ENCODE data around the gene CRNKL1. TPM values are rescaled to one million over a fixed set of nuclear protein-coding genes. Genes with fewer than 3 reads are reported as not detected.

CRNKL1 gene
- polyA plus RNA-seq, 1 of the 3 experiments (the other 2 are of a cell fraction) = 7.6 TPM

DNA sequence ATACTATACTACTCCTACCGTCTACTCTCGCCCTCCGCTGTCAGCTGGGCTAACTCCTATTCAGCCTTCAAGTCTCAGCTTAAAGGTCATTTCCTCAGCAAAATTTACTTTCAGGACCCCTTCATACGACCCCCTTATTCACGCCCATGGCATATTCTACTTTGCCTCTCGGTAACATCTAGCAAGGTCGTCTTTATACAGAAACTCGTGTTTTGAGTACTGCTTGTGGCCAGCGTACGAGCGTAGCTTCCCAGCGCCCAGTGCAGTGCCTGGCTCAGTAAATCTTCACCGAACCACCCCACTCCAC, 546 bp downstream of the CRNKL1 start:
- no peaks in the 10 kb centered on the region for H3K9me2 ChIP-seq
- peaks cover 3% of the 10 kb centered on the region in 2 experiments; a peak in 1 of 4 replicates for H3K4me1 ChIP-seq (ENCODE audit: control insufficient read depth in 1 of 2, insufficient read depth in 2 of 2, low read depth in 1 of 2, low read length in 1 of 2)
- no peak for TF ChIP-seq GATA2 (CRISPR knock-in tag; IDR thresholded peaks at IDR 0.05)
- no peak for TF ChIP-seq ELF1 (IDR thresholded peaks at IDR 0.05)
- WGBS (ENCODE audit: low lambda C conversion rate) = under 1% methylated on average over 13 of the region's 13 CpGs
- peak overlapping the region; percentile 90 to 100 for H3K4me3 ChIP-seq (ENCODE audit: low read depth in 2 of 2, low read length in 1 of 2)
- H4K20me1 ChIP-seq (ENCODE audit: insufficient read depth) = no peaks in the 10 kb centered on the region
- H2AFZ ChIP-seq (ENCODE audit: low read depth) = 0 out of 2 replicates have a peak overlapping the region, but pooled peaks have one; percentile 98
- peak overlapping the region; percentile 94 for H3K9ac ChIP-seq
- H3F3A ChIP-seq (replicated peaks; ENCODE audit: insufficient read depth) = peaks cover 6% of the 10 kb centered on the region
- H3K36me3 ChIP-seq (replicated peaks in 1 of 2; ENCODE audit: control insufficient read depth in 1 of 2, insufficient read depth in 2 of 2, low read length in 1 of 2) = peaks cover 40 to 42% of the 10 kb centered on the region in 2 experiments
- H3K4me2 ChIP-seq = peak overlapping the region; percentile 91
- peak overlapping the region; percentile 84 to 88 for H3K27ac ChIP-seq (ENCODE audit: low read depth in 2 of 2, low read length in 1 of 2)
- ChIA-PET POLR2A (interaction anchor here (1.6 to 2.0 kb wide), 2 partner anchors 12 to 34 kb away, joined by 10 to 11 read pairs; partner anchors contain the start of gene NAA20), CTCF (interaction anchor here (0.8 to 2.5 kb wide), 6 partner anchors 9 to 186 kb away, joined by 3 to 12 read pairs (median 4); partner anchors contain the start of gene NAA20)
- H3K9me3 ChIP-seq = no peaks in the 10 kb centered on the region
- H3K27me3 ChIP-seq (ENCODE audit: insufficient read depth) = no peaks in the 10 kb centered on the region
- peaks cover 25% of the 10 kb centered on the region for H3K79me2 ChIP-seq (ENCODE audit: insufficient read depth)
- no peak for DNase-seq

DNA sequence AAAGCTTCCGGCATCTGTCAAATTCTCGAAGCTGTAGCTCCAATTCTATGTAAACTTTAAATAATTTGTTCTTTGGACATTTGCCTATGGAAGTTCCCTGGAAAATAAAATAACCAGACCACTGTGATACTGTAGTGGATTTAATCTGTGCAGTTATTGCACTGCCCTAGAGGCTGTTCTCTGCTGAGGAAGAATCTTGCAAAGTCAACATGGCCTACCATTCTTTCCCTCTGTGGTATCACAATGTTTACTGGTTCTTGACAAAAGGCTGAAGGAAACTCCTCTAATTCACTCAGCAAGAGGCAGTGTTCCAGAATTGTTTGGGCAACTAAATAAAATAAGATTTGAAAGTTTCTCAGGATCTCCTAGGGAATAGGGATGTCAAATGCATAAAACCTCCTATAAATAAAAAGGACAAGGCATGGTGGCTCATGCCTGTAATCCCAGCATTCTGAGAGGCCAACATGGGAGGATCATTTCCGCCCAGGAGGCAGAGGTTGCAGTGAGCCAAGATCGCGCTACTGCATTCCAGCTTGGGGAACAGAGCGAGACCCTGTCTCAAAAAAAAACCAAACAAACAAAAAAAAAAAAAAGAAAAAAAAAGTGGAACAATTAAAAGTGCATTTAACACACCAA, 12.4 kb downstream of the CRNKL1 start:
- H3K9me2 ChIP-seq = no peaks in the 10 kb centered on the region
- WGBS (ENCODE audit: low lambda C conversion rate) = 98% methylated on average over 6 of the region's 6 CpGs
- CTCF ChIA-PET = interaction anchor here (0.6 to 0.7 kb wide), 2 partner anchors 85 to 348 kb away, joined by 3 read pairs; no protein-coding TSS in a partner anchor
- POLR2A ChIA-PET = interaction anchor here (3.2 kb wide), 1 partner anchor 12 kb away, joined by 10 read pairs; the partner anchor contains the start of genes CFAP61 and CRNKL1
- H3K9ac ChIP-seq = no peak overlapping the region
- no peak overlapping the region for H3K4me3 ChIP-seq (ENCODE audit: low read depth in 2 of 2, low read length in 1 of 2)
- no peaks in the 10 kb centered on the region for H3K79me2 ChIP-seq (ENCODE audit: insufficient read depth)
- no peak for DNase-seq
- no peak overlapping the region for H3K27ac ChIP-seq (ENCODE audit: low read depth in 2 of 2, low read length in 1 of 2)
- no peak overlapping the region for H2AFZ ChIP-seq (ENCODE audit: low read depth)
- H3K36me3 ChIP-seq (replicated peaks in 1 of 2; ENCODE audit: control insufficient read depth in 1 of 2, insufficient read depth in 2 of 2, low read length in 1 of 2) = peaks cover 74 to 96% of the 10 kb centered on the region in 2 experiments
- no peaks in the 10 kb centered on the region; the same call in 1 of the 2 replicates for H4K20me1 ChIP-seq (ENCODE audit: insufficient read depth)
- H3F3A ChIP-seq (replicated peaks; ENCODE audit: insufficient read depth) = peaks cover 25% of the 10 kb centered on the region
- no peaks in the 10 kb centered on the region for H3K27me3 ChIP-seq (ENCODE audit: insufficient read depth)
- no peaks in the 10 kb centered on the region for H3K9me3 ChIP-seq
- H3K4me1 ChIP-seq (ENCODE audit: control insufficient read depth in 1 of 2, insufficient read depth in 2 of 2, low read depth in 1 of 2, low read length in 1 of 2) = no peaks in the 10 kb centered on the region; a peak in 1 of 4 replicates
- H3K4me2 ChIP-seq = no peak overlapping the region
- TF ChIP-seq TCF12 (IDR thresholded peaks at IDR 0.05) (no peak), RXRA (IDR thresholded peaks at IDR 0.05; ENCODE audit: borderline replicate concordance, low read depth) (no peak), TAF1 (IDR thresholded peaks at IDR 0.05; ENCODE audit: borderline replicate concordance, low read depth, low read length) (no peak), EP300 (IDR thresholded peaks at IDR 0.05; ENCODE audit: borderline replicate concordance in 1 of 2, low read depth in 1 of 2, low read length in 1 of 2) (no peak), RFX5 (IDR thresholded peaks at IDR 0.05; ENCODE audit: low read length) (no peak), MAX (IDR thresholded peaks at IDR 0.05; ENCODE audit: low read depth) (no peak), USF2 (IDR thresholded peaks at IDR 0.05; ENCODE audit: borderline replicate concordance, low read depth, low read length) (no peak), GATA2 (CRISPR knock-in tag; IDR thresholded peaks at IDR 0.05) (no peak), ELF1 (IDR thresholded peaks at IDR 0.05) (no peak), ZBTB33 (IDR thresholded peaks at IDR 0.05; ENCODE audit: borderline replicate concordance, low read depth) (no peak), EZH2phosphoT487 (IDR thresholded peaks at IDR 0.05; ENCODE audit: borderline replicate concordance, low read depth) (no peak), FOXJ3 (CRISPR knock-in tag; IDR thresholded peaks at IDR 0.05) (no peak)
- TF ChIP-seq, protein P1, sequence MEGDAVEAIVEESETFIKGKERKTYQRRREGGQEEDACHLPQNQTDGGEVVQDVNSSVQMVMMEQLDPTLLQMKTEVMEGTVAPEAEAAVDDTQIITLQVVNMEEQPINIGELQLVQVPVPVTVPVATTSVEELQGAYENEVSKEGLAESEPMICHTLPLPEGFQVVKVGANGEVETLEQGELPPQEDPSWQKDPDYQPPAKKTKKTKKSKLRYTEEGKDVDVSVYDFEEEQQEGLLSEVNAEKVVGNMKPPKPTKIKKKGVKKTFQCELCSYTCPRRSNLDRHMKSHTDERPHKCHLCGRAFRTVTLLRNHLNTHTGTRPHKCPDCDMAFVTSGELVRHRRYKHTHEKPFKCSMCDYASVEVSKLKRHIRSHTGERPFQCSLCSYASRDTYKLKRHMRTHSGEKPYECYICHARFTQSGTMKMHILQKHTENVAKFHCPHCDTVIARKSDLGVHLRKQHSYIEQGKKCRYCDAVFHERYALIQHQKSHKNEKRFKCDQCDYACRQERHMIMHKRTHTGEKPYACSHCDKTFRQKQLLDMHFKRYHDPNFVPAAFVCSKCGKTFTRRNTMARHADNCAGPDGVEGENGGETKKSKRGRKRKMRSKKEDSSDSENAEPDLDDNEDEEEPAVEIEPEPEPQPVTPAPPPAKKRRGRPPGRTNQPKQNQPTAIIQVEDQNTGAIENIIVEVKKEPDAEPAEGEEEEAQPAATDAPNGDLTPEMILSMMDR (IDR thresholded peaks at IDR 0.05) = no peak
- TF ChIP-seq, protein P2, sequence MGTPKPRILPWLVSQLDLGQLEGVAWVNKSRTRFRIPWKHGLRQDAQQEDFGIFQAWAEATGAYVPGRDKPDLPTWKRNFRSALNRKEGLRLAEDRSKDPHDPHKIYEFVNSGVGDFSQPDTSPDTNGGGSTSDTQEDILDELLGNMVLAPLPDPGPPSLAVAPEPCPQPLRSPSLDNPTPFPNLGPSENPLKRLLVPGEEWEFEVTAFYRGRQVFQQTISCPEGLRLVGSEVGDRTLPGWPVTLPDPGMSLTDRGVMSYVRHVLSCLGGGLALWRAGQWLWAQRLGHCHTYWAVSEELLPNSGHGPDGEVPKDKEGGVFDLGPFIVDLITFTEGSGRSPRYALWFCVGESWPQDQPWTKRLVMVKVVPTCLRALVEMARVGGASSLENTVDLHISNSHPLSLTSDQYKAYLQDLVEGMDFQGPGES (IDR thresholded peaks at IDR 0.05; ENCODE audit: low read depth, low read length) = no peak
- TF ChIP-seq, protein P3, sequence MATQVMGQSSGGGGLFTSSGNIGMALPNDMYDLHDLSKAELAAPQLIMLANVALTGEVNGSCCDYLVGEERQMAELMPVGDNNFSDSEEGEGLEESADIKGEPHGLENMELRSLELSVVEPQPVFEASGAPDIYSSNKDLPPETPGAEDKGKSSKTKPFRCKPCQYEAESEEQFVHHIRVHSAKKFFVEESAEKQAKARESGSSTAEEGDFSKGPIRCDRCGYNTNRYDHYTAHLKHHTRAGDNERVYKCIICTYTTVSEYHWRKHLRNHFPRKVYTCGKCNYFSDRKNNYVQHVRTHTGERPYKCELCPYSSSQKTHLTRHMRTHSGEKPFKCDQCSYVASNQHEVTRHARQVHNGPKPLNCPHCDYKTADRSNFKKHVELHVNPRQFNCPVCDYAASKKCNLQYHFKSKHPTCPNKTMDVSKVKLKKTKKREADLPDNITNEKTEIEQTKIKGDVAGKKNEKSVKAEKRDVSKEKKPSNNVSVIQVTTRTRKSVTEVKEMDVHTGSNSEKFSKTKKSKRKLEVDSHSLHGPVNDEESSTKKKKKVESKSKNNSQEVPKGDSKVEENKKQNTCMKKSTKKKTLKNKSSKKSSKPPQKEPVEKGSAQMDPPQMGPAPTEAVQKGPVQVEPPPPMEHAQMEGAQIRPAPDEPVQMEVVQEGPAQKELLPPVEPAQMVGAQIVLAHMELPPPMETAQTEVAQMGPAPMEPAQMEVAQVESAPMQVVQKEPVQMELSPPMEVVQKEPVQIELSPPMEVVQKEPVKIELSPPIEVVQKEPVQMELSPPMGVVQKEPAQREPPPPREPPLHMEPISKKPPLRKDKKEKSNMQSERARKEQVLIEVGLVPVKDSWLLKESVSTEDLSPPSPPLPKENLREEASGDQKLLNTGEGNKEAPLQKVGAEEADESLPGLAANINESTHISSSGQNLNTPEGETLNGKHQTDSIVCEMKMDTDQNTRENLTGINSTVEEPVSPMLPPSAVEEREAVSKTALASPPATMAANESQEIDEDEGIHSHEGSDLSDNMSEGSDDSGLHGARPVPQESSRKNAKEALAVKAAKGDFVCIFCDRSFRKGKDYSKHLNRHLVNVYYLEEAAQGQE (IDR thresholded peaks at IDR 0.05; ENCODE audit: low read depth, low read length) = no peak

Data from SK-N-SH (cell line).